Measurements from ENCODE around the gene PCCB. TPM values are rescaled to one million over a fixed set of nuclear protein-coding genes. Genes with fewer than 3 reads are reported as not detected.

Gene PCCB
- total RNA-seq, 2 donors from 2014 or later, result 54.9 to 65.1 TPM

DNA sequence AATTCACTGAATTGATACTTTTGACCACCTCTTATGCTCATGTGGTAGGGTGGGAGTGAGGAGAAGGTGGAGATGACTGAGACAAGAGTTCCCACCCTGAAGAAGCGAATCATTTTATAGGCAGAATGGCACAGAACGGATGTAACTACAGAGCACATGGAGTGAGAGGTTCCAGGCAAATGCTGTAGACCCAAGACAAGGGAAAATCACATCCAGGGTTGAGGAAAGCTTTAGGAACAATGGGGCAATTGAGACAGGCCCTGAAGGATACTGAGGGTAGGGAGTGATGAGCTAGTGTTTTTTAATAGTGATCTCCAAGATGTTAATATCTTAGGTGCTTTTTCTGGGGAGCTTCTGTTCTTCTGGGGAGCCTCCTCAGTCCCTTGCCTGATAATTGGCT is 8.1 kb downstream of the PCCB start:
- H3K27ac Mint-ChIP-seq, result no peak overlapping the region
- Histone ChIP-seq H3K4me1 (ENCODE audit: control insufficient read depth, insufficient read depth, low read length) (peaks cover 2% of the 10 kb centered on the region), H3K9me3 (ENCODE audit: control insufficient read depth, low read length) (no peaks in the 10 kb centered on the region), H3K27me3 (ENCODE audit: control insufficient read depth, insufficient read depth, low read length, poor library complexity, severe bottlenecking) (no peaks in the 10 kb centered on the region), H3K27ac (ENCODE audit: low read depth, low read length) (no peak overlapping the region), H3K4me3 (ENCODE audit: low read length) (no peak overlapping the region), H3K36me3 (ENCODE audit: control insufficient read depth, insufficient read depth, low read length) (peaks cover 37% of the 10 kb centered on the region), H3K9ac (ENCODE audit: extremely low read depth, low read length, poor library complexity, severe bottlenecking) (no peak overlapping the region)
- DNase-seq, result no peak
- H3K4me1 Mint-ChIP-seq, result peaks cover 10% of the 10 kb centered on the region
- TF ChIP-seq, protein P1, sequence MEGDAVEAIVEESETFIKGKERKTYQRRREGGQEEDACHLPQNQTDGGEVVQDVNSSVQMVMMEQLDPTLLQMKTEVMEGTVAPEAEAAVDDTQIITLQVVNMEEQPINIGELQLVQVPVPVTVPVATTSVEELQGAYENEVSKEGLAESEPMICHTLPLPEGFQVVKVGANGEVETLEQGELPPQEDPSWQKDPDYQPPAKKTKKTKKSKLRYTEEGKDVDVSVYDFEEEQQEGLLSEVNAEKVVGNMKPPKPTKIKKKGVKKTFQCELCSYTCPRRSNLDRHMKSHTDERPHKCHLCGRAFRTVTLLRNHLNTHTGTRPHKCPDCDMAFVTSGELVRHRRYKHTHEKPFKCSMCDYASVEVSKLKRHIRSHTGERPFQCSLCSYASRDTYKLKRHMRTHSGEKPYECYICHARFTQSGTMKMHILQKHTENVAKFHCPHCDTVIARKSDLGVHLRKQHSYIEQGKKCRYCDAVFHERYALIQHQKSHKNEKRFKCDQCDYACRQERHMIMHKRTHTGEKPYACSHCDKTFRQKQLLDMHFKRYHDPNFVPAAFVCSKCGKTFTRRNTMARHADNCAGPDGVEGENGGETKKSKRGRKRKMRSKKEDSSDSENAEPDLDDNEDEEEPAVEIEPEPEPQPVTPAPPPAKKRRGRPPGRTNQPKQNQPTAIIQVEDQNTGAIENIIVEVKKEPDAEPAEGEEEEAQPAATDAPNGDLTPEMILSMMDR (conservative IDR thresholded peaks at IDR 0.05), result no peak
- H3K27me3 Mint-ChIP-seq (ENCODE audit: insufficient read depth), result no peaks in the 10 kb centered on the region
- H3K4me3 Mint-ChIP-seq, result no peak overlapping the region
- peaks cover 43% of the 10 kb centered on the region for H3K36me3 Mint-ChIP-seq (ENCODE audit: low read depth)
- 94 to 100% methylated on average over 2 of the region's 2 CpGs for WGBS, 2 experiments (ENCODE audit: insufficient coverage in 1 of 2, insufficient read length in 1 of 2)
- H3K9me3 Mint-ChIP-seq, result no peaks in the 10 kb centered on the region

- Mint-ChIP-seq H3K27ac (peak overlapping the region; percentile 67), H3K36me3 (ENCODE audit: low read depth) (peaks cover 57% of the 10 kb centered on the region), H3K4me3 (no peak overlapping the region), H3K9me3 (no peaks in the 10 kb centered on the region), H3K4me1 (peaks cover 10% of the 10 kb centered on the region), H3K27me3 (ENCODE audit: insufficient read depth) (no peaks in the 10 kb centered on the region)
- WGBS, 2 experiments (ENCODE audit: insufficient coverage in 1 of 2, insufficient read length in 1 of 2), result 86 to 87% methylated on average over 4 to 5 of the region's 5 CpGs
- TF ChIP-seq, protein P1 (conservative IDR thresholded peaks at IDR 0.05), result no peak
- H3K4me3 ChIP-seq (ENCODE audit: low read length), result no peak overlapping the region
- peaks cover 51% of the 10 kb centered on the region for H3K36me3 ChIP-seq (ENCODE audit: control insufficient read depth, insufficient read depth, low read length)
- H3K27ac ChIP-seq (ENCODE audit: low read depth, low read length), result no peak overlapping the region
- H3K27me3 ChIP-seq (ENCODE audit: control insufficient read depth, insufficient read depth, low read length, poor library complexity, severe bottlenecking), result no peaks in the 10 kb centered on the region
- peaks cover 2% of the 10 kb centered on the region for H3K4me1 ChIP-seq (ENCODE audit: control insufficient read depth, insufficient read depth, low read length)
- DNase-seq, result no peak
- peak overlapping the region; percentile 26 for H3K9ac ChIP-seq (ENCODE audit: extremely low read depth, low read length, poor library complexity, severe bottlenecking)
- H3K9me3 ChIP-seq (ENCODE audit: control insufficient read depth, low read length), result no peaks in the 10 kb centered on the region
These were observed 11.7 kb downstream of the PCCB start for GRCh38 chr3:136261826-136262225.

DNA sequence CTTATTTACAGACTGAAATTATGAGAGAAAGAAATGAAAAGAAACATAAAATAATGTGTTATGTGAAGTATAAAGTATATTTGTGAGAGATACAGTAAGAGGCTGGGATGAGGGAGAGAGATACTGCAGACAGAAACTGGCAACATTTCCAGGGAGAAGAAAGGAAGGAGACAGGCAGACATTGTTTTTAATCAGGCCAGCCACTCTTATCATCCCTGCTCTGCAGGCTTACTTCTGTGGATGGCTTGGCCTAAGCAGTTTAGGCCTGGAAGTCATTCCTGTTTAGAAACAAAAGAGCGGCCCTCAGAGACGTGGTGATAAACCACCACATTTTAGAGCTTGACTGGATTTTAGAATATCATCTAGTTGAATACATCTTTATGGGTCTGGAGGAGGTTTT is 12.4 kb downstream of the PCCB start:
- Mint-ChIP-seq H3K36me3 (ENCODE audit: low read depth) (peaks cover 51% of the 10 kb centered on the region), H3K27me3 (ENCODE audit: insufficient read depth) (no peaks in the 10 kb centered on the region), H3K27ac (peak overlapping the region; percentile 85), H3K4me1 (peaks cover 10% of the 10 kb centered on the region), H3K4me3 (no peak overlapping the region), H3K9me3 (no peaks in the 10 kb centered on the region)
- H3K4me3 ChIP-seq (ENCODE audit: low read length), result no peak overlapping the region
- H3K4me1 ChIP-seq (ENCODE audit: control insufficient read depth, insufficient read depth, low read length), result peaks cover 2% of the 10 kb centered on the region
- TF ChIP-seq, protein P1 (conservative IDR thresholded peaks at IDR 0.05), result no peak
- no peak overlapping the region for H3K27ac ChIP-seq (ENCODE audit: low read depth, low read length)
- H3K27me3 ChIP-seq (ENCODE audit: control insufficient read depth, insufficient read depth, low read length, poor library complexity, severe bottlenecking), result no peaks in the 10 kb centered on the region
- 86% methylated on average over 2 of the region's 2 CpGs; no CpG with 5 or more reads in 1 of the 2 experiments for WGBS, 2 experiments (ENCODE audit: insufficient coverage in 1 of 2, insufficient read length in 1 of 2)
- H3K36me3 ChIP-seq (ENCODE audit: control insufficient read depth, insufficient read depth, low read length), result peaks cover 49% of the 10 kb centered on the region
- no peaks in the 10 kb centered on the region for H3K9me3 ChIP-seq (ENCODE audit: control insufficient read depth, low read length)
- no peak for DNase-seq
- H3K9ac ChIP-seq (ENCODE audit: extremely low read depth, low read length, poor library complexity, severe bottlenecking), result peak overlapping the region; percentile 26

All from endodermal cell (in vitro differentiated cells).